Nephron (organoid): ENCODE results near the gene PTPRN2.

Source experiments
- H3K27ac Mint-ChIP-seq, 3 experiments: 2 replicates each; pipeline ENCODE4 v1.8.0; 2020; ENCODE audit warnings: mixed read lengths in 3 of 3, mild to moderate bottlenecking in 2 of 3, moderate library complexity in 1 of 3
- H3K27me3 Mint-ChIP-seq: 2 replicates; pipeline ENCODE4 v1.8.0; 2021; ENCODE audit warnings: low read depth, mild to moderate bottlenecking, moderate library complexity, mixed read lengths
- H3K36me3 Mint-ChIP-seq: 2 replicates; pipeline ENCODE4 v1.8.0; 2020; ENCODE audit warnings: low read depth, mixed read lengths
- H3K4me1 Mint-ChIP-seq: 2 replicates; pipeline ENCODE4 v1.8.0; 2020; ENCODE audit warnings: mixed read lengths
- H3K4me3 Mint-ChIP-seq, 3 experiments: 2 replicates each; pipeline ENCODE4 v1.8.0; 2020; ENCODE audit warnings: mild to moderate bottlenecking in 3 of 3, mixed read lengths in 3 of 3, moderate library complexity in 2 of 3
- H3K9me3 Mint-ChIP-seq: 2 replicates; pipeline ENCODE4 v1.8.0; 2020; ENCODE audit warnings: mixed read lengths
- TF ChIP-seq, protein P1 (sequence below), 3 experiments: fragments of 200-600 bp; sonication (generic); IDR thresholded peaks; one replicate each; pipeline ENCODE4 v1.5.0; 2021; ENCODE audit warnings: antibody characterized with exemption in 3 of 3; ENCODE audit not compliant: unreplicated experiment in 3 of 3

Gene PTPRN2

DNA sequence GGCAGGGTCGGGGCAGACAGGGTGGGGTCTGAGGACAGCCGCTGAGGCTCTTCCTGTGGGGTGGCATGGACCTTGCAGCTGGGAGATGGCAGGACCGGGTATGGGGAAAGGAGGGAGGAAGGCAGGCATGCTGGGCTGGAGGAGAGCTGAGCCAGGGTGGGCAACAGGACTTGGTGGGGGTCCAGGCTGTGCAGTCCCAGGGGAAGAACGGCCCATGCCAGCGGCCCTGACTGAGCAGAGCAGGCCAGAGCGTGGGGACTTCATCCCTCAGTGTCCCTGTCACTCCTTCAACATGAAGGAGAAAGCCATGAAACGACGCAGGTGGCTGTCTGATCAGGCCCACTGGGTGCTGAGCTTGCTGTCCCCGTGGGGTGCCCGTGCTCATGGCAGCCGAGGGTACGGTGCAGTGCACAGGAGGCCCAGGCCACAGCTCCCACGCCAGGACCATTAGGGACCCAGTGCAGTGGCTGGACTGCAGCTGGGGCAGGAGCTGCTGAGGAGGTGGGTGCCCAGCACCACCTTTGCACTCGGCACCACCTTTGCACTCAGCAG is 519.6 kb downstream of the PTPRN2 start:
- Mint-ChIP-seq H3K27ac (no peak overlapping the region), H3K4me3 (no peak overlapping the region), H3K4me1 (no peaks in the 10 kb centered on the region), H3K27me3 (peaks cover 36% of the 10 kb centered on the region), H3K36me3 (no peaks in the 10 kb centered on the region), H3K9me3 (peaks cover 5% of the 10 kb centered on the region)
- TF ChIP-seq, protein P1, sequence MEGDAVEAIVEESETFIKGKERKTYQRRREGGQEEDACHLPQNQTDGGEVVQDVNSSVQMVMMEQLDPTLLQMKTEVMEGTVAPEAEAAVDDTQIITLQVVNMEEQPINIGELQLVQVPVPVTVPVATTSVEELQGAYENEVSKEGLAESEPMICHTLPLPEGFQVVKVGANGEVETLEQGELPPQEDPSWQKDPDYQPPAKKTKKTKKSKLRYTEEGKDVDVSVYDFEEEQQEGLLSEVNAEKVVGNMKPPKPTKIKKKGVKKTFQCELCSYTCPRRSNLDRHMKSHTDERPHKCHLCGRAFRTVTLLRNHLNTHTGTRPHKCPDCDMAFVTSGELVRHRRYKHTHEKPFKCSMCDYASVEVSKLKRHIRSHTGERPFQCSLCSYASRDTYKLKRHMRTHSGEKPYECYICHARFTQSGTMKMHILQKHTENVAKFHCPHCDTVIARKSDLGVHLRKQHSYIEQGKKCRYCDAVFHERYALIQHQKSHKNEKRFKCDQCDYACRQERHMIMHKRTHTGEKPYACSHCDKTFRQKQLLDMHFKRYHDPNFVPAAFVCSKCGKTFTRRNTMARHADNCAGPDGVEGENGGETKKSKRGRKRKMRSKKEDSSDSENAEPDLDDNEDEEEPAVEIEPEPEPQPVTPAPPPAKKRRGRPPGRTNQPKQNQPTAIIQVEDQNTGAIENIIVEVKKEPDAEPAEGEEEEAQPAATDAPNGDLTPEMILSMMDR (IDR thresholded peaks at IDR 0.05; ENCODE audit: unreplicated experiment in 3 of 3), result no peak

DNA sequence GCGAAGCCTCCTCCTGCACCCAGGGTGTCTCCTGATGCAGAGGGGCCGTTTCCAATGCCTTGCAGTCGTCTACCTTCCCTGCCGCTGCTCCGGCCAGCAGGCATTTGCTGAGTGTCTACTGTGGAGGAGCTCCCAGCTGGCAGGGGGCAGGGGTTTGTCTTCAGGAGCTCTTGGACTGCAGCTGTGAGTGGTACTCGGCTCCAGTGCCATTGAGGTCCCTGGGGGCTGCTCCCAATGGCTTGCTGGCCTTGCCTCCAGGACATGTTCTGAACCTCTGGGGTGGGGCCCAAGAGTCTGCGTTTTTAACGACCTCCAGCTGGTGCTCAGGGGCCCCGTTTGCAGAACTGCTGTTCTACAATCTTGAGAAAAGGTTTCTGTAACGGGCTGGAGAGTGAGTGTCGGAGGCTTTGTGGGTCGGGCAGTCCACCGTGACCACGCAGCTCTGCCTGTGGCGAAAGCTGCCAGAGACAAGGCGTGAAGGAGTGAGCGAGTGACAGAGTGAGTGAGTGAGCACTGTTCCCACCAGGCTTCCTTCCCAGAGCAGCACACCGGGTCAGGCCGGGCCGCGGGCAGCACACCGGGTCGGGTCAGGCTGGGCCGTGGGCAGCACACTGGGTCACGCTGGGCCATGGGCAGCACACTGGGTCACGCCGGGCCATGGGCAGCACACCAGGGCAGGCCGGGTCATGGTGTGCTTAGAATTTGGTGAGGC is 520.2 kb downstream of the PTPRN2 start:
- no peaks in the 10 kb centered on the region for H3K4me1 Mint-ChIP-seq
- H3K36me3 Mint-ChIP-seq, result no peaks in the 10 kb centered on the region
- TF ChIP-seq, protein P1 (IDR thresholded peaks at IDR 0.05; ENCODE audit: unreplicated experiment in 3 of 3), result no peak
- peaks cover 5% of the 10 kb centered on the region for H3K9me3 Mint-ChIP-seq
- peak overlapping the region in 1 of 3 experiments; percentile 8 for H3K4me3 Mint-ChIP-seq
- peaks cover 36% of the 10 kb centered on the region for H3K27me3 Mint-ChIP-seq
- no peak overlapping the region for H3K27ac Mint-ChIP-seq

DNA sequence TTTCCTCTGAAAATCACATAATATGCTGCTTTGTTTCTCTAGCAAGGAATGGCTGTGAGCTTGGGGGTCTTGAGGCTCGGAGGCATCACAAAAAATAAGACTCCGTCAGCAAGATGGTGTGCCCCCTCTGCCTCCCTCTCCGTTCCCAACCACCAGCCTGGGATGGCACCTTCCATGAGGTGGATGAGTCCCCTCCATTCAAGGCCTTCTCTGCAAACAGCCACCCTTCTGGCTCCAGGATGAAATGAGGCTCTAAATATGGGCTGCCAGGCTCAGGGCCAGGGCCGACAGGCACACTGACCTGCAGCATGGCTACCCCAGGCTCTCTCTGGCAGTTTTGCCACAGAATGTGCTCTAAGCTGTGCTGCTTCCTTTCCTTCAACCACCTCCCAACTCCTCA is 521.5 kb downstream of the PTPRN2 start:
- Mint-ChIP-seq H3K27ac (no peak overlapping the region), H3K27me3 (peaks cover 33% of the 10 kb centered on the region), H3K36me3 (no peaks in the 10 kb centered on the region), H3K9me3 (peaks cover 3% of the 10 kb centered on the region), H3K4me3 (no peak overlapping the region), H3K4me1 (no peaks in the 10 kb centered on the region)
- TF ChIP-seq, protein P1 (IDR thresholded peaks at IDR 0.05; ENCODE audit: unreplicated experiment in 3 of 3), result no peak

GRCh38 chr7:158065340-158065739 is 522.3 kb downstream of the PTPRN2 start:
- Mint-ChIP-seq H3K4me3 (no peak overlapping the region), H3K36me3 (no peaks in the 10 kb centered on the region), H3K9me3 (peaks cover 6% of the 10 kb centered on the region), H3K4me1 (no peaks in the 10 kb centered on the region), H3K27me3 (peaks cover 33% of the 10 kb centered on the region), H3K27ac (no peak overlapping the region)
- TF ChIP-seq, protein P1 (IDR thresholded peaks at IDR 0.05; ENCODE audit: unreplicated experiment in 3 of 3), result no peak

- H3K36me3 Mint-ChIP-seq, result no peaks in the 10 kb centered on the region
- H3K27ac Mint-ChIP-seq, result no peak overlapping the region
- H3K4me3 Mint-ChIP-seq, result no peak overlapping the region
- H3K9me3 Mint-ChIP-seq, result peaks cover 4% of the 10 kb centered on the region
- peaks cover 30% of the 10 kb centered on the region for H3K27me3 Mint-ChIP-seq
- TF ChIP-seq, protein P1 (IDR thresholded peaks at IDR 0.05; ENCODE audit: unreplicated experiment in 3 of 3), result no peak
- no peaks in the 10 kb centered on the region for H3K4me1 Mint-ChIP-seq
These were observed 523.0 kb downstream of the PTPRN2 start for GRCh38 chr7:158064631-158065030.
